ENCODE data around the gene COLGALT1. TPM values are rescaled to one million over a fixed set of nuclear protein-coding genes. Genes with fewer than 3 reads are reported as not detected.

The COLGALT1 gene
- total RNA-seq, 1 experiment from 2014 or later, result 48.5 TPM

GRCh38 chr19:17607936-17608335 is 52.5 kb downstream of the COLGALT1 start:
- no peaks in the 10 kb centered on the region for H3K79me2 ChIP-seq (ENCODE audit: insufficient read depth, low read length)
- no peak overlapping the region for H4K91ac ChIP-seq (ENCODE audit: insufficient read length, low read depth, low read length)
- no peak overlapping the region for H3K9ac ChIP-seq (ENCODE audit: extremely low read depth, insufficient read length, low read length)
- no peaks in the 10 kb centered on the region for H3K79me1 ChIP-seq (ENCODE audit: insufficient read depth, low read depth, low read length, poor library complexity, severe bottlenecking)
- Mint-ChIP-seq H3K4me1 (peaks cover 20 to 22% of the 10 kb centered on the region in 2 experiments), H3K27me3 (ENCODE audit: low read depth) (peaks cover 10% of the 10 kb centered on the region), H3K36me3 (ENCODE audit: insufficient read depth in 1 of 3, low read depth in 3 of 3) (peaks cover 13 to 16% (median 15%) of the 10 kb centered on the region in 3 experiments; a peak in 6 of 7 replicates), H3K9me3 (no peaks in the 10 kb centered on the region), H3K4me3 (peak overlapping the region in 1 of 2 experiments; percentile 10; a peak in 1 of 5 replicates), H3K27ac (peak overlapping the region in 1 of 3 experiments; percentile 25; a peak in 1 of 7 replicates)
- no peak overlapping the region for H3K18ac ChIP-seq (ENCODE audit: insufficient read length, low read depth, low read length)
- H2BK20ac ChIP-seq (ENCODE audit: low read depth, low read length, poor library complexity, severe bottlenecking), result no peak overlapping the region
- no peak for TF ChIP-seq CTCF (conservative IDR thresholded peaks at IDR 0.05)
- no peak overlapping the region for H2BK15ac ChIP-seq (ENCODE audit: low read depth, low read length)
- H3K9me3 ChIP-seq (ENCODE audit: control insufficient read depth, low read depth, low read length), result no peaks in the 10 kb centered on the region
- no peak overlapping the region for H3K4me2 ChIP-seq (ENCODE audit: insufficient read depth, insufficient read length, low read length)
- no peak overlapping the region for H3K14ac ChIP-seq (ENCODE audit: insufficient read depth, low read length)
- no peak for DNase-seq
- no peak overlapping the region for H3K4ac ChIP-seq (ENCODE audit: low read depth, low read length)
- no peak overlapping the region for H4K8ac ChIP-seq (replicated peaks; ENCODE audit: insufficient read length, low read depth, low read length)
- no peak overlapping the region for H3K27ac ChIP-seq (ENCODE audit: insufficient read length, low read depth, low read length)
- no peak overlapping the region for H2BK12ac ChIP-seq (ENCODE audit: insufficient read length, low read depth, low read length)
- no peak overlapping the region for H3T11ph ChIP-seq (ENCODE audit: low read length)
- no peak overlapping the region for H2BK5ac ChIP-seq (ENCODE audit: insufficient read length, low read length)
- no peak overlapping the region for H2AFZ ChIP-seq (ENCODE audit: low read length)
- WGBS (ENCODE audit: extremely low coverage, insufficient read length, low lambda C conversion rate), result no CpG with 5 or more reads among the region's 9 CpGs
- H2BK120ac ChIP-seq (ENCODE audit: low read depth, low read length, poor library complexity, severe bottlenecking), result no peak overlapping the region
- no peaks in the 10 kb centered on the region for H4K20me1 ChIP-seq (ENCODE audit: control insufficient read depth, insufficient read depth, insufficient read length)
- H2AK5ac ChIP-seq (ENCODE audit: insufficient read length, low read length), result no peak overlapping the region
- H3K23me2 ChIP-seq (ENCODE audit: insufficient read length, low read depth, low read length, poor library complexity, severe bottlenecking), result no peaks in the 10 kb centered on the region
- no peak overlapping the region for H3K56ac ChIP-seq (ENCODE audit: insufficient read length, low read depth, low read length)
- no peaks in the 10 kb centered on the region for H3K27me3 ChIP-seq (ENCODE audit: insufficient read depth, low read length)
- H3K23ac ChIP-seq (ENCODE audit: insufficient read length, low read depth, low read length), result no peak overlapping the region
- H3K4me1 ChIP-seq (ENCODE audit: insufficient read depth, low read length), result no peaks in the 10 kb centered on the region
- H4K5ac ChIP-seq (ENCODE audit: insufficient read length, low read depth, low read length), result no peak overlapping the region
